HG03565 (cell line): ENCODE data around the gene DUSP7.

ENCODE experiments used
- ATAC-seq: cut with Tn5 transposase; IDR thresholded peaks from one replicate; pipeline ENCODE4 v1.9.1; 2021; ENCODE audit warnings: mild to moderate bottlenecking, moderate library complexity; ENCODE audit not compliant: unreplicated experiment

DUSP7 gene

DNA sequence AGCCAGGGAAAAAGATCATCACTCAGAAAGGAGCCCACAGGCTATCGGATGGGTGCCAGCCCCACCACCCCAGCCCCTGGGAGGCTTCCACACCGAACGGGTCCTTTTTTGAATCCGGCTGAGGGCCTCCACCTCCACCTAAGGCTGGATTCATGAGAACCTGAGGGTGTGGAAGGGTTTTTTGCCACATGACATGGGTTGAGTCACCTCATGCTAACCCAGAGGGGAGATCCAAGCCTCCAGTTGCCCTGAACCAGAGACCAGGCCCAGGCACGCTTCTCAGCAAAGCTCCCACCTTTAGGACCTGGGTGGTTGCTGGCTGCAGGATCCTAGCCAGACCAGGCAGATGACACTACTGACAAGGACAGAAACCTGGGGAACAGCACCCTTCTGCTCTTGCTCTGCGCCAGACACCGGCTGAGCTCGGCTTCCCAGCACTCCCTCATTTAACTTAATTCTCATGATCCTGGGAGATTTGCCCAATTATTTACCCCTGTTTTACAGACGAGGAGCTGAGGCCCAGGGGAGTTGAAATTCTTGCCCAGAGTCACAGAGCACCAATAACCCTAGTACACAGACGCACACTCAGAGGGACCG, 25.6 kb downstream of the DUSP7 start:
- no peak for ATAC-seq

DNA sequence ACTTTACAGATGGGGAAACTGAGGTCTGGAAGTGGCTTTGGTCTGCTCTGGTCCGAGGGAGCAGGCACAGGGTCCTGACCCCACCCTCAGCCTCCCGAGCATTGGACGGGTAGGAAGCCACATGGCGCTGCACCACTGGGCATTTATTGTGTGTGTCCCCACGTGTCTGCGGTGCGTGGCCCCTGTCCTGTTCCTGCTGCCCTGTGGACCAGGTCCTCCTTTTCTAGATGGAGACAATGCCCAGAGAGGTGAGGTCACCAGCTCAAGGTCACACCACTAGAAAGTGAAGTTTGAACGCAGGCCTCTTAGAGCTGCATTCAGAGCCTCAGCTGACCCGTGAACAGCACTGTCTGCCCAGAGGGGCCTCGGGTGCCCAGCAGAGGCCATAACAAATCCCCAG, 26.8 kb downstream of the DUSP7 start:
- no peak for ATAC-seq

DNA sequence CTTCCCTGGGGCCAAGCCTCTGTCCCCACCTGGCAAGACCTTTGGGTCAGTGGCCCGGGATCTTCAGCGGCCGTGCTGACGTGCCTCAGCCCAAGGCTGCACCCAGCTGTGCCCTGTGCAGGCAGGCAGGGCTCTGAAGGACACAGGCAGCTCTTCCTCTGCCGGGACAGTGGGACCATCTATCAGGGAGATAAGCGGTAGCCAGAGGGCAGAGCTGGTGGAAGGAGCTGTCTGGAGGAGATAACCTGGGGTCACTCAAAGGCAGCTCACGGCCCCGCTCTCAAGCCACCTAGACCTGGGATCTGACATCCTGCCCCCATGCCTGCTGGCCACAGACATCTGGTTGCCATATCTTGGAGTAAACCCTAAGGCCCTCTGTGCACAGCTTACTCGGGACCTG, 27.3 kb downstream of the DUSP7 start:
- ATAC-seq: no peak

- no peak for ATAC-seq
Measured at GRCh38 chr3:52028572-52028971, 27.8 kb downstream of the DUSP7 start.

- no peak for ATAC-seq
Measured at GRCh38 chr3:52026041-52026440, 30.3 kb downstream of the DUSP7 start.

DNA sequence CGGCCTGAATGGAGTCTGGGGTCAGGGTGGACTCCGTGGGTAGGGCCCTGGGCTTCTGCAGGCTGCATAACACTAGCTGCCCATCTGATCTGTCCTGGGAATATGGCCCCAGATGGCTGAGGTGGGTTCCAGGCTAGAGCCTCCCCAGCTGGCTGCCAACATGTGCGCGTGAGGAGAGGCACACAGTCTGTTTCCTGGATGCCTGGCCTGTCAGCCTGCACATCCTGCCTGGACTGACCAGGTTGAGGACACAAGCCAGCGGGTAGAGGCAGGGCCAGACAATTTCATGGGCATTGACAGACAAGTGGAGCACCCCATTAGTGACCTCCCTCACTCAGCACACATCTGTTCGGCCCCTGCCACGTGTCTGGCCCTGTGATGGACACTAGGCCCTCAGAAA, 30.9 kb downstream of the DUSP7 start:
- ATAC-seq: no peak

DNA sequence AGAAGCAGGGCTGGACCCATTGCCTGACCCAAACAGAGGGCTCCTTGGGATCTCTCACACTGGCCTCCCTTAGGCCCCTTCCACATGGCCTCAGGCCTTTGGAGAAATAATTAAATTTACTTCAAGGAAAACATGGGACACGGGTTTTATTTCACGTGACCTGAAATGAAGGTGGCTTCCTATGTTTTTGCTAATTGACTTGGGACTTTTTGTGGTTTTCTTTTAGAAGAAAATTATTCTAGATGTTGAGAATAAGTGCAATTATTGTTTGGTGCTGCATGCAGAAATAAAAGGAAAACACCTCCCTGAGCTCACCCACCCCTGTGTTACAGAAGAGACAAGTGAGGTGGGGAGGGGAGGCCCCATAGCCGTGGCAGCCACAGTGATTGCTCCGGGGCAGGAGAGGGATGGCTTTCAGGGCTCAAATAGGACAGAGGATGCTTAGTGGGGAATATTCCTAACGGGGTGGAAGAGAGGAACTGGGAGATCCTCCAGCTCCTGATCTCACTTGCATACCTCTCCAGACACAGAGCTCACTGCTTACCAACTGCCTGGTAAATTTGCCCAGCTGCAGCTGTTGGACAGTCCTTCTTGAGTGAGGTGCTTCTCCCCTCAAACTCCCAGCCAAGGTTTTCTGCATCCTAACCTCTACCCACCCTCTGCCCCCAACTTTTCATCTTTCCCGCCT, 31.5 kb downstream of the DUSP7 start:
- no peak for ATAC-seq

- ATAC-seq: no peak
Measured at GRCh38 chr3:52023860-52024764, 32.3 kb downstream of the DUSP7 start.

GRCh38 chr3:52023101-52023770, 33.1 kb downstream of the DUSP7 start:
- no peak for ATAC-seq

GRCh38 chr3:52022323-52023100, 33.9 kb downstream of the DUSP7 start:
- ATAC-seq: no peak

GRCh38 chr3:52021489-52022268, 34.7 kb downstream of the DUSP7 start:
- ATAC-seq: no peak

- no peak for ATAC-seq
Measured at GRCh38 chr3:52020796-52021195, 35.6 kb downstream of the DUSP7 start.

DNA sequence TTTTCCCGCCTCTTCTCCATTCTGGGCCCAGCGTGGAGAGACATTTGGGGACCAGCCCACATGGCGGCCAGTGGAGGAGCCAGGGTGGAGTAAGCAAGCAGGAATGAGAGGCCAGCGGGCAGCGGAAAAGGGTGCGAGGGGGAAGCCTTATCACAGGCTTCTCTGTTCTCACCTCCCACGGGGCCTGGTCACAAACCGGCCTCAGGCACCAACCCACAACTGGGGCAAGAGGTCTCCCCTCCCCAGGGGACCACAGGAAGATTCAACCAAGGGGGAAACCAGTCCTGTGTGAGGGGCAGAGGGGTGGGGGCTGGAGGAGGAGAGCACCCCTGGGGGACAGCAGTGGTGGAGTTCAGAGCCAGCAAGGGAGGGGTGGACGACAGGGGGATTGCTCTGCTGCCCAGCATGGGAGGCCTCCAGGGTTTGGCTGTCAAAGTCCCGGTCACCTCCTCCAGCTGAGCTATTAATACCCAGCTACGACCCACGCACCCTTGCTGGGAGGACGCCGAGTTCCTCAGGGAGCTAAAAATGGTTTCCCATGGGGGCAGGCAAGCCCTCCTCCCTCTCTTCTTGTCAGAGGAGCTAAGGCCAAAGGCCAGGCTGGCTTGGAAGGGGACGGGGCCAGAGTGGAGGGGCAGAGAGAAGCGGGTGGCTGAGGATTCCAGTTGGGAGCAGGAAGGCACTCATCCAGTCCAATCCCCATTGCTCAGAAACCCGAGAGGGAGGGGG, 36.9 kb downstream of the DUSP7 start:
- no peak for ATAC-seq

DNA sequence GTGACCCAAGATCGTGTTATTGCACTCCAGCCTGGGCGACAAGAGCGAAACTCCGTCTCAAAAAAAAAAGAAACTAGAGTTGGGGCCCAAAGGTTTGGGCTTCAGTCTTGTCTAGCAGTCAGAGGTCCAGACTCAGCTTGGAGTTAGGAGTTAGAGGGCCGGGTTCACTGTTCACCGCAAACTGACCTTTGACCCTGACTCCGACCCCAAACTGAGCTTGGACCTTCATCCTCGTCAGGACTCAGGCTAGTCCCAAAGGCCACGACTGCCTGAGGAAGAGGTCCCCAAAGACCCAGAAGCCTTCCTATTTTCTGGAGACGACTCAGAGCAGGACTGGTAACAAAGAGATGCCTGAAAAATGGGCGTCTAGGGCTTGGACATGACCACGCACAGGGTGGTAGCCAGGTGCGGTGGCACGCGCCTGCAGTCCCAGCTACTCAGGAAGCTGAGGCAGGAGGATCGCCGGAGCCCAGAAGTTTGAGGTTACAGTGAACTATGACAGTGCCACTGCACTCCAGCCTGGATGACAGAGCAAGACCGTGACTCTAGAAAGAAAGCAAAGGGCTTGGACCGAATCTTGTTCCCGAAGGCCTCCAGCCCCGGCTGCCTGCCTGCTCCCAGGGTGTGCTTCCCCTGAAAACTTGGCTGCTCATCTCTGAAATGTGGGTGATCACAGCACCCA, 37.9 kb downstream of the DUSP7 start:
- no peak for ATAC-seq

DNA sequence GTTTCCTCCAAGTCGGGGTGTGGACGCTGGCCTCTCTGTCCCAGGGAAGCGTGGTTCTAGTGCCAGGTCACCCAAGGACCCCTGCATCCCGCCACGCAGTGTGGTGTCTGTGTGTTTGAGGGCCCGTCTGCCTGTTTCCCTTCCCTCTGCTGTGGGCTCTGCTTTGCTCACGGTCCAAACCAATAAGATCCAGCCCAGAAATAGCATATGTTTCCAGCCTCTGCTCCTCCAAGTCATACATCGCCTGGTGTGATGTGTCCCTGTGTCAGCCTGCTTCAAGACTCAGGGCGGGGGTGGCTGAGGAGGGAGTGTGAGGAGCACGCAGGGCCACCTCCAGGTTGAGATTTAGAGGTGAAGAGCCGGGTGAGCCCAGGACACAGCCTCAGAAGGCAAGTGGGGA, 38.8 kb downstream of the DUSP7 start:
- ATAC-seq: no peak

DNA sequence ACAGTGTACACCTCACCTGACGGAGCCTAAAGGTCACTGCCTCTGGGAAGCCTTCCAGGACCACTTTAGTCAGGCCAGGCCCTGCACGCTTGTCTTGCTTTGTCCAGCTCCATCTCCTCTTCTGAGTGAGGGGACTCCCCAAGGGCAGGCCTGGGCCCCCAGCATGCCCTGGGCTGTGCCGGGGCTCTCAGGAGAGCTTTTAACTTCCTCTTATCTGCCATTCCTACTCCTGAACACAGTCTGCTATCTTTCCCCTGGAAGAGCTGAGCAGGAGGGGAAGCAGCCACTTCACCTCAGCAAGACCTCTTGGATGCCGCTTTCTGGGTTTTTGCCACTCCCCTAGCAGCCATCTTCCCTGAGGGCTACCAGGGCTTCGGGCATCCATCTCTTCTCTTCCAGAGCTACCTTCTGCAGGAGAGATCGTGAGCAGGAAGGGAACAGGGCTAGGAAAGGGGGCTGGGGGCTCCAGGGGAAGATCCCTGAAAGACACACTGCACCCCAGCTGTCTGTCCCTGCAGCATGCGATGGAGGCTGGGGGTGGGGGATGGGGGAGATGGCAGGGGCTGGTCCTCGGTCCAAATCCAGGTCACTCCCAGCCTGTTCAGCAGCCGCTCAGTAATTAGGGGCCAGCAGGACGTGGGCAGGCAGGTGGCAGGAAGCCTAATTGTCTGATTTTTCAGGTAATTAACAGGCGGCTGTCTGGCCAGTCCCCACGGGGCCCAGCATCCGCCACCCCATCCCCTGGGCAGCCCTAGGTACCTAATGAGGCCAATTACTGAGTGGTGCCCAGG, 40.7 kb downstream of the DUSP7 start:
- ATAC-seq: no peak

DNA sequence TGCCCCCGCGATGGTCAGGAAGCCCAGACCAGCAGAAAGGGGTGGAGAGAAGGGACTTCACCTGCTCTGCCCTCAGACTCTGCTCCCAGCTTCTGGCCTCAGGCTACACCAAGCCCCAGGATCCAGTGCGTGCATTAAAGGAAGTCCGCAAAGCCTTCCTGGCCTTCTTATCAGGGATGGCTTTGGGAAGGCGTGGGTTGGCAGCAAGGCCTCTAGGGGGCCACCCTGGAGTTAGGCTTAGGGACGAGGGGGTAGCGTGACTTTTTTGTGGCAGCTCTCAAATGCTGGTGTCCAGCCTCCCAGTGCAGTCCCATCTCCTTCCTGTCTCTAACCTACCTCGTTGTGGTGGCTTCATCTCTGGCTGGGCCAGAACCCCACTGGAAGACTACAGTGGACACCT, 41.8 kb downstream of the DUSP7 start:
- ATAC-seq: no peak
